Measurements from ENCODE around the gene SCARB1.
A peak's percentile ranks its signal among the peaks of the same experiment; 100 is the strongest.

Gene SCARB1

DNA sequence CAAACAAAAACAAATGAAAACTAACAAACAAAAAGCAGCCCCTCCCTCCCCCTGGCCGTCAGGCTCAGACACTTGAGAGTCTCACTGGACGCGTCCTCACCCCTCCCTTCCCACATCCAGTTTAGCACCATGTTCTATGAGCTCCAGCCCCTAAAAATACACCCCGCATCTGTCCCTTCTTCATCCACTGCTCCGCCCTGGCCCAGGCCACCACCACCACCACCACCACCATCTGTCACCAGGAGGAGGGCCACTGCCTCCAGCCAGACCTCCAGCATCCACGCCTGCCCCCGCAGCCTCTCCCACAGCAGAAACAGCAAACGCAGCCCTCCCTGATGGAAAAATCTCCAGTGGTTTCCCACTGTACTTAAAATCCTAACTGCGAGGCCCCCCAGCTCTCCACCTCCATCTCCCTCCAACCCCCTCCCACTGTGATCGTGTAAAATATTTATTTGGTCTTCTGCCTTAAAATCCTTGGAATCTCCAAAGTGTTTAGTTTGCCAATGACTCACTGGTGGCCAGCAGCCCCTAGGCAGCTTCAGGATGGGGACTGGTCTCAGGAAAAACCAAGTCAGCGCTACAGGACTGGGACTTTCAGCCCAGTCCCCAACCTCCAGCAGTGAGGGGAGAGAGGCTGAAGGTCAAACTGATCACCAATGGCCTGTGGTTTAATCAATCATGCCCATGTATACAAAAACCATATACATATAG is 95.1 kb downstream of the SCARB1 start:
- in situ Hi-C loops (cut with MboI; ENCODE audit: low sequenced_read_pairs, unreplicated experiment): loop anchor here (10.0 to 25.0 kb wide), 2 partner anchors 204 to 381 kb away; partner anchors contain the start of gene NCOR2
- TF ChIP-seq, protein P1, sequence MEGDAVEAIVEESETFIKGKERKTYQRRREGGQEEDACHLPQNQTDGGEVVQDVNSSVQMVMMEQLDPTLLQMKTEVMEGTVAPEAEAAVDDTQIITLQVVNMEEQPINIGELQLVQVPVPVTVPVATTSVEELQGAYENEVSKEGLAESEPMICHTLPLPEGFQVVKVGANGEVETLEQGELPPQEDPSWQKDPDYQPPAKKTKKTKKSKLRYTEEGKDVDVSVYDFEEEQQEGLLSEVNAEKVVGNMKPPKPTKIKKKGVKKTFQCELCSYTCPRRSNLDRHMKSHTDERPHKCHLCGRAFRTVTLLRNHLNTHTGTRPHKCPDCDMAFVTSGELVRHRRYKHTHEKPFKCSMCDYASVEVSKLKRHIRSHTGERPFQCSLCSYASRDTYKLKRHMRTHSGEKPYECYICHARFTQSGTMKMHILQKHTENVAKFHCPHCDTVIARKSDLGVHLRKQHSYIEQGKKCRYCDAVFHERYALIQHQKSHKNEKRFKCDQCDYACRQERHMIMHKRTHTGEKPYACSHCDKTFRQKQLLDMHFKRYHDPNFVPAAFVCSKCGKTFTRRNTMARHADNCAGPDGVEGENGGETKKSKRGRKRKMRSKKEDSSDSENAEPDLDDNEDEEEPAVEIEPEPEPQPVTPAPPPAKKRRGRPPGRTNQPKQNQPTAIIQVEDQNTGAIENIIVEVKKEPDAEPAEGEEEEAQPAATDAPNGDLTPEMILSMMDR (IDR thresholded peaks at IDR 0.05; ENCODE audit: borderline replicate concordance, control extremely low read depth, extremely low read depth, insufficient read depth, missing control alignments): no peak
- DNase-seq (ENCODE audit: low spot score): no peak

DNA sequence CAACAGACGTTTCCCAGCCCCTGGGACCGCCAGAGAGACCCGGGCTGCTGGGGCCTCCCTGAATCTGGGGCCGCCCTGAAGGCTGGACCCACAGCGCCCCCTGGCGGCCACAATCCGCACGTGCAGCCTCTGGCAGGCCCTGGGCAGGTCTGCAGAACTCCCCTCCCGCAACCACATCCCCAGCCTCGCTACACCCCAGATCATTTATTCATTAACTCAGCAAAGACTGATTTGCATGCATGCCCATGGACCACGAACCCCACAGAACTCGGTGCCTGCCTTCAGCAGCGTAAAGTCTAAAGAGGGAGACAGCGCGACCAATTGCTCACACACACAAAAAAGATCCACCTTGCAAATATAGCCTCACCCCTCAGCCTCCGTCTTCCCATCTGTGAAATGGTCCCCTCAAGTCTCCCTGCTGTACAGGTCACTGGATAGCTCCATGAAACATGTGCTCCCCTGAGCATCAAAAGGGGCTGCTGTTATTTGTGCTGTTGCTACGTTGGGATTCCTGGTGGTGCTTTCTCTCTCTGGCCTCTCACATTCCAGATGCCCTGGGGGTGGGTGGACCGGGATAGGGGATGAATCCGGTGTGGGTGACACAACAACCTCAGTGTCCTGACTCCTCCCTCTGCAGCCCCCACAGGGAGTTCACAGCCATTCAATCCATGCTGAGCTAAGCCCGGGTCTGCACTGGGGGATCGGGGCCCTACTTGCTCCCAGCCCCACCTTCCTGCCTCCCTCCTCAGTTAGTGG is 96.4 kb downstream of the SCARB1 start:
- peak; percentile 92 for DNase-seq (ENCODE audit: low spot score)
- in situ Hi-C loops (cut with MboI; ENCODE audit: low sequenced_read_pairs, unreplicated experiment): loop anchor here (10.0 to 25.0 kb wide), 2 partner anchors 202 to 380 kb away; partner anchors contain the start of gene NCOR2
- TF ChIP-seq, protein P1 (IDR thresholded peaks at IDR 0.05; ENCODE audit: borderline replicate concordance, control extremely low read depth, extremely low read depth, insufficient read depth, missing control alignments): peak; percentile 96

DNA sequence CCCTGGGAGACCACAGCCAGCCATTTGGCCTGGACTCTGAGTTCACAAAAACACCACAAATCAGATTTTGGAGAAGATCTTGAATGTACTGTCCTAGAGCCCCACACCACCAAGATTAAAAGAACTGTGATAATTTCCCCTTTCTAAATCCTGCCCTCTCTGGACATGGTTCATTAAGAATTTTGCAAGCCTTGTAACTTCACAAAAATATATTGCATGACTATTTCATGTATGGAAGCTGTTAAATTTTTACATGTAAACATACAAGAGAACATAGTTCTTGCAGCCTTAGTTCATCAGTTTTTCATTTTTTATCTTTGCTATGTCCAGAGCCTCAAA is 97.0 kb downstream of the SCARB1 start:
- in situ Hi-C loops (cut with MboI; ENCODE audit: low sequenced_read_pairs, unreplicated experiment): loop anchor here (10.0 to 25.0 kb wide), 2 partner anchors 202 to 379 kb away; partner anchors contain the start of gene NCOR2
- TF ChIP-seq, protein P1 (IDR thresholded peaks at IDR 0.05; ENCODE audit: borderline replicate concordance, control extremely low read depth, extremely low read depth, insufficient read depth, missing control alignments): no peak
- DNase-seq (ENCODE audit: low spot score): no peak

DNA sequence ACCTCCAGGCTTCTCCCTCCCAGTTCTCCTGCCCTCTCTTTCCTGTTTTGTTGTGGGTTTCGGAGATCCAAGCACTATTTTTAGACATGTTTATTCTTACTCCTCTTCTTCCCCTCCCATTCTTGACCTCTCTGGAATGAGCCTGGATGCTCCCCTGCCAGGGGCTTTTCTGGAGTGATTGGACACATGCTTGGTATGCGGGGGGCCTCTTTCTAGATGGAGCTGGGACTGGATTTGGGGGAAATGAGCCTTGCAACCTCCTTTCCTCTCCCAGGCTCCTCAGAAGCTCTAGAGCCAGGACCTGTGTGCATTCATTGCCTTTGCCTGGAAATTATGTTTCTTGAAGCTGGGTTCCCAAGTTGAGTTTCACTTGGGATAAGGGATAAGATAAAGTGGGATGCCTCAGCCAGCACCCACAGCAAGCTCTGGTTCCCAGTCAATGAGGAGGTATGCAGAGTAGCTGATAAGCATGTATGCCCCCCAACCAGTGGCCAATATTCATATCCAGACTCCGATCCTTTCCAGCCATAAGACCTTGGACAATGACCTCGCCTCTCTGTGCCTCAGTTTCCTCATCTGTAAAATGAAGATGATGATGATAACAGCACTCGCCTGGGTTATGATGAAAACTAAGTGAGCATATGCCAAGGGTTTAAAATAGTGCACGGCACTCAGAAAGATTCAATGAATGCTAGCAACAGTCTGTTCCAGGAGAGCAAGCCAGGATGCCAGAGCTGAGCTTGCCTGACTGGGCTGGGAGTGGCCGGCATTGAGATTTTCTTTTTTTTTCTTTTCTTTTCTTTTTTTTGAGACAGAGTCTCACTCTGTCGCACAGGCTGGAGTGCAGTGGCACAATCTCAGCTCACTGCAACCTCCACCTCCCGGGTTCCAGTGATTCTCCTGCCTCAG is 97.8 kb downstream of the SCARB1 start:
- TF ChIP-seq, protein P1 (IDR thresholded peaks at IDR 0.05; ENCODE audit: borderline replicate concordance, control extremely low read depth, extremely low read depth, insufficient read depth, missing control alignments): no peak
- in situ Hi-C loops (cut with MboI; ENCODE audit: low sequenced_read_pairs, unreplicated experiment): loop anchor here (10.0 to 25.0 kb wide), 2 partner anchors 201 to 379 kb away; partner anchors contain the start of gene NCOR2
- DNase-seq (ENCODE audit: low spot score): no peak

DNA sequence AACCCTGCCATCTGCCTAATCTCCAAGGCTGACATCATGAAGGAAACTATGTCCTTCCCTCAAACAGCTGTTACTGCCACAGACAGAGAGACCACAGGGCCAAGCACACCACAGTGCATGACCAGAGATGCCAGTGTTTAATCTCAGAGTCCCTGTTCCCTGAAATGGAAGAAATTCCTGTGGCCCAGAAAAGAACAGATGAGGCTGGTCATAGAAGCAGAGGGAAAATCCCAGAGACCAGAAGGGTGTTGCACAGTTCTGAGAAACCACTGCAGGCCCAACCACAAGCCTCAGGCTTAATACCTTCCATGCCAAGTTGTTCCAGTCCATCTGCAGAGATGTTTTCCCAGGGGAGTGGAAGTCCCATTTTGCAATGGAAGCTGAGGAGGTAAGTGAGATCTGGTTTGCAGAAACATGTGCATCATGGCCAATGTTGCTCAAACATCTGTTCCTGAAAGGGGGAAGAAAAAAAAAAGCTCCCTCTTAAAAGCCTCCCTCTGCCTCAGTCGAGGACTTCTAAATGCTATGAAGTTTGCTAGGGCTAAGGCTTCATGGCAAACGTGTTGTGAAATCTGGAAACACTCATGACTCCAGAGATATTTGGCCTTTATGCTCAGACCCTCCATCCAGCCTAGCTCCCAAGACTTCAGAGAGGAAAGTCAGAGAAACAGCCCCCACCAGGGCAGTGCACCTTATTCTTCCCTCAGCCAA is 98.6 kb downstream of the SCARB1 start:
- TF ChIP-seq, protein P1 (IDR thresholded peaks at IDR 0.05; ENCODE audit: borderline replicate concordance, control extremely low read depth, extremely low read depth, insufficient read depth, missing control alignments): no peak
- in situ Hi-C loops (cut with MboI; ENCODE audit: low sequenced_read_pairs, unreplicated experiment): loop anchor here (5.0 to 25.0 kb wide), 3 partner anchors 200 to 723 kb away; partner anchors contain the start of gene NCOR2
- DNase-seq (ENCODE audit: low spot score): no peak
